ENCODE data around the gene ZNF554. TPM values are rescaled to one million over a fixed set of nuclear protein-coding genes. Genes with fewer than 3 reads are reported as not detected.

The ZNF554 gene
- total and polyA plus RNA-seq, 2 donors (not counting 3 experiments of a cell fraction or from before 2014, with no cell fraction given) = 1.2 to 1.6 TPM

DNA sequence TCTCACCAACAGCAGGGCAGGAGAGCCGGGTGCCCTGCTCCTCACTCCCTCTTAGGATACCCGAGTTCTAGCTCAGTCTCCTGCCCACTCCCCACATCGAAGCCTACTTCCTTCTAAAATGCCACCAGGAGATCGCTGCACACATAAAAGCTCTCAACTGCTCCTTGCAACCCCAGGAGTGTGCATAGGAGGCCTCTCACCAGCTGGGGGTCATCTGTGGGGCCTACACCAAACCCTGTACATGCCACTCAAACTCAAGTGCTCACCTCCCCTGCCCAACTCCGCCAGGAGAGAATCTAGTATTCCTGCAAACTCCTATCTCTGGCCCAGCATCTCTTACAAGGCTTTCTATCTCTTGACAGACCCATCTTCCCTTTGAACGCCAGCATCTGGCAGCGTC is 39.4 kb upstream of the ZNF554 start:
- no TSS peak for BruUV-seq (replicated peaks)
- H2AFZ ChIP-seq (ENCODE audit: low read depth, low read length) = no peak overlapping the region
- H3K9ac ChIP-seq (replicated peaks; ENCODE audit: extremely low read depth, insufficient read depth, low read length) = no peak overlapping the region
- TF ChIP-seq JUN (IDR thresholded peaks at IDR 0.05; ENCODE audit: borderline replicate concordance, insufficient read depth, insufficient read length, low read depth) (no peak), MYC (IDR thresholded peaks at IDR 0.05; ENCODE audit: low read depth, low read length) (no peak), POLR2A (IDR thresholded peaks at IDR 0.05; ENCODE audit: low read depth, low read length) (no peak)
- TF ChIP-seq, protein P1, sequence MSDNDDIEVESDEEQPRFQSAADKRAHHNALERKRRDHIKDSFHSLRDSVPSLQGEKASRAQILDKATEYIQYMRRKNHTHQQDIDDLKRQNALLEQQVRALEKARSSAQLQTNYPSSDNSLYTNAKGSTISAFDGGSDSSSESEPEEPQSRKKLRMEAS (IDR thresholded peaks at IDR 0.05; ENCODE audit: insufficient read depth, insufficient read length) = no peak
- no peak overlapping the region for H3K4me2 ChIP-seq (ENCODE audit: insufficient read depth, low read length)
- H3K27ac ChIP-seq (ENCODE audit: insufficient read depth, low read depth, low read length) = no peak overlapping the region
- intact Hi-C loops (cut with micrococcal nuclease) (no loop called here), dilution Hi-C loops (cut with MboI; ENCODE audit: extremely low pct_ligation_motif_present, low sequenced_read_pairs) (no loop called here)
- H3K9me3 ChIP-seq (replicated peaks; ENCODE audit: control insufficient read depth, insufficient read depth, low read length) = no peaks in the 10 kb centered on the region
- no peaks in the 10 kb centered on the region for H4K20me1 ChIP-seq (replicated peaks; ENCODE audit: control insufficient read depth, extremely low read depth, insufficient read depth, low read length)
- no peaks in the 10 kb centered on the region for H3K27me3 ChIP-seq (ENCODE audit: control insufficient read depth in 2 of 2, insufficient read depth in 2 of 2, low read length in 2 of 2)
- CTCF ChIA-PET = no interaction called here
- DNase-seq (ENCODE audit: low read depth, low spot score) = no peak
- no peaks in the 10 kb centered on the region for H3K36me3 ChIP-seq (ENCODE audit: control insufficient read depth in 2 of 2, extremely low read depth in 1 of 2, insufficient read depth in 2 of 2, low read length in 2 of 2)
- H3K9me1 ChIP-seq (replicated peaks; ENCODE audit: control insufficient read depth, extremely low read depth, insufficient read depth, low read length) = no peaks in the 10 kb centered on the region
- POLR2A ChIA-PET = no interaction called here
- peaks cover 78% of the 10 kb centered on the region for H3K79me2 ChIP-seq (ENCODE audit: control insufficient read depth, insufficient read depth, low read length)
- FAIRE-seq = no peak
- H3K4me1 ChIP-seq (ENCODE audit: control insufficient read depth, extremely low read depth, insufficient read depth, low read length) = peaks cover 17% of the 10 kb centered on the region
- H3K4me3 ChIP-seq (replicated peaks in 1 of 3; ENCODE audit: insufficient read depth in 1 of 3, low read depth in 1 of 3, low read length in 3 of 3) = no peak overlapping the region

DNA sequence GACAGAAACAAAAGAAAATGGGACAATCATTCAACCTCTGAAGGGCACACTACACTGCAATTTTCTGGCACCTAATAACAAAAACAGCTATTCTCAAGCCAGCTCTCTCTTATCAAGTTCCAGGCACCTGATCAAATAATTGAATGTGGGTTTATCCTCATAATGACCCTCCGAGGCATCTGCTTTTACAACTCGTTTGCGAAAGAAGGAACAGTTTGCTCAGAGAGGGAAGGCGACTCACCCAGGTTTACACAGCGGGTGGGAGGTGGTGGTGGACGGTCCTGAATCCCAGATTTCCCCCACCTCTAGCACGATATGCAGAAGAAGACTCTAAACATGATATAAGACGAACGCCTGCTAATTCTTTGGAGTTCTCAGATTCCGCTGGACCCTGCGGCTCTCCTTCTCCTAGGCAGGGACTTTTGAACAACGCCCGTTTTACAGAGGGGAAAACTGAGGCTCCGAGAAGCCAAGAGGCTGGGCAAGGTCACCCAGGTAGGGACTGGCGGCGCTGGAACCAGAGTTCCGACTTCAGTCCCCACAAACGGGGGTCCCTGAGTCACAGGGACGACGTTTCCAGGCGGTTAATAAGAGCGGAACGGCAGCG is 37.2 kb upstream of the ZNF554 start:
- FAIRE-seq = peak; percentile 70
- CTCF ChIA-PET = interaction anchor here (0.6 to 1.5 kb wide), 4 partner anchors 36 to 261 kb away, joined by 3 to 5 read pairs (median 4); partner anchors contain the start of gene ZNF555
- TF ChIP-seq EZH2 (IDR thresholded peaks at IDR 0.05; ENCODE audit: borderline replicate concordance, low read depth, low read length, severe bottlenecking) = no peak
- POLR2A ChIA-PET = interaction anchor here (0.8 kb wide), 1 partner anchor 306 kb away, joined by 4 read pairs; the partner anchor contains the start of gene GADD45B
- no TSS peak for BruUV-seq (replicated peaks)
- peaks cover 24% of the 10 kb centered on the region for H3K4me1 ChIP-seq (ENCODE audit: control insufficient read depth, extremely low read depth, insufficient read depth, low read length)
- H3K9me1 ChIP-seq (replicated peaks; ENCODE audit: control insufficient read depth, extremely low read depth, insufficient read depth, low read length) = no peaks in the 10 kb centered on the region
- peak overlapping the region; percentile 84 for H3K27ac ChIP-seq (ENCODE audit: insufficient read depth, low read depth, low read length)
- peak overlapping the region; percentile 83 to 89 (median 86) for H3K4me3 ChIP-seq (replicated peaks in 1 of 3; ENCODE audit: insufficient read depth in 1 of 3, low read depth in 1 of 3, low read length in 3 of 3)
- H3K79me2 ChIP-seq (ENCODE audit: control insufficient read depth, insufficient read depth, low read length) = peaks cover 74% of the 10 kb centered on the region
- H4K20me1 ChIP-seq (replicated peaks; ENCODE audit: control insufficient read depth, extremely low read depth, insufficient read depth, low read length) = no peaks in the 10 kb centered on the region
- peak; percentile 4 for DNase-seq (ENCODE audit: low read depth, low spot score)
- dilution Hi-C loops (cut with MboI; ENCODE audit: extremely low pct_ligation_motif_present, low sequenced_read_pairs) (no loop called here), intact Hi-C loops (cut with micrococcal nuclease) (loop anchor here (2.0 kb wide), 1 partner anchor 36 kb away; the partner anchor contains the start of gene ZNF554)
- H2AFZ ChIP-seq (ENCODE audit: low read depth, low read length) = peak overlapping the region; percentile 71
- no peaks in the 10 kb centered on the region for H3K36me3 ChIP-seq (ENCODE audit: control insufficient read depth in 2 of 2, extremely low read depth in 1 of 2, insufficient read depth in 2 of 2, low read length in 2 of 2)
- peak overlapping the region; percentile 89 for H3K4me2 ChIP-seq (ENCODE audit: insufficient read depth, low read length)
- H3K9me3 ChIP-seq (replicated peaks; ENCODE audit: control insufficient read depth, insufficient read depth, low read length) = no peaks in the 10 kb centered on the region
- no peaks in the 10 kb centered on the region for H3K27me3 ChIP-seq (ENCODE audit: control insufficient read depth in 2 of 2, insufficient read depth in 2 of 2, low read length in 2 of 2)
- H3K9ac ChIP-seq (replicated peaks; ENCODE audit: extremely low read depth, insufficient read depth, low read length) = peak overlapping the region; percentile 92

Data from endothelial cell of umbilical vein (primary cell).